Neural cell (in vitro differentiated cells): ENCODE measurements around the gene CCNL2. TPM values are rescaled to one million over a fixed set of nuclear protein-coding genes. Genes with fewer than 3 reads are reported as not detected.

Source experiments
- H2AFZ ChIP-seq: fragments of 200-600, 300-800 bp; sonication (generic), shearing (Covaris generic); 2 replicates; pipeline ENCODE4 v1.6.0; 2014; ENCODE audit warnings: low read depth, mild to moderate bottlenecking, antibody characterized with exemption, low read length, moderate library complexity
- H3F3A ChIP-seq: fragments of 200-600 bp; shearing (Covaris generic); 2 replicates; pipeline ENCODE4 v1.6.1; 2016; ENCODE audit warnings: mild to moderate bottlenecking, moderate library complexity, mixed read lengths, antibody characterized with exemption, low read length; ENCODE audit not compliant: insufficient read depth, poor library complexity, severe bottlenecking
- H3K27ac ChIP-seq: fragments of 200-600, 300-800 bp; sonication (generic), shearing (Covaris generic); 2 replicates; pipeline ENCODE4 v1.5.1; 2014; ENCODE audit warnings: mild to moderate bottlenecking, low read length, moderate library complexity
- H3K27me3 ChIP-seq: fragments of 300-800, 200-600 bp; sonication (generic), shearing (Covaris generic); 2 replicates; pipeline ENCODE4 v1.6.0; 2014; ENCODE audit warnings: mild to moderate bottlenecking, low read depth, low read length, moderate library complexity; ENCODE audit not compliant: insufficient read depth
- H3K36me3 ChIP-seq: fragments of 300-800, 200-600 bp; sonication (generic), shearing (Covaris generic); 2 replicates; pipeline ENCODE4 v1.5.1; 2014; ENCODE audit warnings: mild to moderate bottlenecking, antibody characterized with exemption, low read length, moderate library complexity; ENCODE audit not compliant: insufficient read depth
- H3K4me2 ChIP-seq: fragments of 300-800, 200-600 bp; sonication (generic), shearing (Covaris generic); 2 replicates; pipeline ENCODE4 v1.6.0; 2014; ENCODE audit warnings: mild to moderate bottlenecking, low read length
- H3K4me3 ChIP-seq: fragments of 300-800, 200-600 bp; sonication (generic), shearing (Covaris generic); 2 replicates; pipeline ENCODE4 v1.5.1; 2014; ENCODE audit warnings: mild to moderate bottlenecking, low read length, moderate library complexity
- H3K79me2 ChIP-seq: fragments of 200-600 bp; shearing (Covaris generic); replicated peaks from 2 replicates; pipeline ENCODE4 v1.6.0; 2014; ENCODE audit warnings: mild to moderate bottlenecking, low read length, moderate library complexity; ENCODE audit not compliant: insufficient read depth
- H3K9ac ChIP-seq: fragments of 300-800, 200-600 bp; sonication (generic), shearing (Covaris generic); 2 replicates; pipeline ENCODE4 v1.6.1; 2016; ENCODE audit warnings: mild to moderate bottlenecking, low read length, mixed read lengths
- H3K9me2 ChIP-seq: fragments of 200-600 bp; shearing (Covaris generic); 2 replicates; pipeline ENCODE4 v1.6.1; 2016; ENCODE audit warnings: mild to moderate bottlenecking, low read length, mixed read lengths; ENCODE audit not compliant: insufficient read depth
- H3K9me3 ChIP-seq: fragments of 200-600, 300-800 bp; sonication (generic), shearing (Covaris generic); 2 replicates; pipeline ENCODE4 v1.6.1; 2016; ENCODE audit warnings: mild to moderate bottlenecking, mixed run types, low read length, moderate library complexity, mixed read lengths
- H4K20me1 ChIP-seq: fragments of 200-600 bp; shearing (Covaris generic); 2 replicates; pipeline ENCODE4 v1.6.1; 2016; ENCODE audit warnings: mild to moderate bottlenecking, mixed run types; ENCODE audit not compliant: insufficient read depth
- EP300 ChIP-seq: fragments of 450-650 bp; conservative IDR thresholded peaks from 2 replicates; pipeline ENCODE4 v1.6.1; 2014; ENCODE audit warnings: antibody characterized with exemption, mild to moderate bottlenecking, moderate library complexity; ENCODE audit not compliant: poor library complexity, severe bottlenecking
- EZH2 ChIP-seq: fragments of 200-600, 300-800 bp; shearing (Covaris generic), sonication (generic); IDR thresholded peaks from 2 replicates; pipeline ENCODE4 v1.6.1; 2014; ENCODE audit warnings: antibody characterized with exemption, low read length, borderline replicate concordance, mild to moderate bottlenecking; ENCODE audit not compliant: insufficient read depth, poor library complexity, severe bottlenecking
- MXI1 ChIP-seq: fragments of 450-650 bp; conservative IDR thresholded peaks from 2 replicates; pipeline ENCODE4 v1.6.1; 2014; ENCODE audit warnings: antibody characterized with exemption, mild to moderate bottlenecking; ENCODE audit not compliant: poor library complexity, severe bottlenecking
- POLR2AphosphoS5 ChIP-seq: IDR thresholded peaks from 2 replicates; pipeline ENCODE4 v1.6.1; 2012
- RAD21 ChIP-seq: fragments of 450-650 bp; conservative IDR thresholded peaks from 2 replicates; pipeline ENCODE4 v1.6.1; 2014; ENCODE audit warnings: antibody characterized with exemption, mild to moderate bottlenecking, moderate library complexity
- SMC3 ChIP-seq: fragments of 450-650 bp; conservative IDR thresholded peaks from 2 replicates; pipeline ENCODE4 v1.6.1; 2014; ENCODE audit warnings: antibody characterized with exemption, mild to moderate bottlenecking, moderate library complexity; ENCODE audit not compliant: poor library complexity
- TAF1 ChIP-seq: IDR thresholded peaks from 2 replicates; pipeline ENCODE4 v1.6.1; 2012; ENCODE audit warnings: low read depth
- polyA plus RNA-seq: library from polyadenylated mRNA; depleted of rRNA; stranded (reverse); fragments of >200 nt; gene quantifications from 2 replicates; pipeline ENCODE4 v1.2.3, GENCODE V29; 2014
- TF ChIP-seq, protein P1 (sequence below): IDR thresholded peaks from 2 replicates; pipeline ENCODE4 v1.6.1; 2012; ENCODE audit warnings: borderline replicate concordance
- TF ChIP-seq, protein P2 (sequence below): fragments of 450-650 bp; IDR thresholded peaks from 2 replicates; pipeline ENCODE4 v1.5.1; 2014; ENCODE audit warnings: antibody characterized with exemption, mild to moderate bottlenecking, moderate library complexity; ENCODE audit not compliant: poor library complexity, severe bottlenecking

The CCNL2 gene
- polyA plus RNA-seq, 1 donor from 2014 or later: 696 TPM

DNA sequence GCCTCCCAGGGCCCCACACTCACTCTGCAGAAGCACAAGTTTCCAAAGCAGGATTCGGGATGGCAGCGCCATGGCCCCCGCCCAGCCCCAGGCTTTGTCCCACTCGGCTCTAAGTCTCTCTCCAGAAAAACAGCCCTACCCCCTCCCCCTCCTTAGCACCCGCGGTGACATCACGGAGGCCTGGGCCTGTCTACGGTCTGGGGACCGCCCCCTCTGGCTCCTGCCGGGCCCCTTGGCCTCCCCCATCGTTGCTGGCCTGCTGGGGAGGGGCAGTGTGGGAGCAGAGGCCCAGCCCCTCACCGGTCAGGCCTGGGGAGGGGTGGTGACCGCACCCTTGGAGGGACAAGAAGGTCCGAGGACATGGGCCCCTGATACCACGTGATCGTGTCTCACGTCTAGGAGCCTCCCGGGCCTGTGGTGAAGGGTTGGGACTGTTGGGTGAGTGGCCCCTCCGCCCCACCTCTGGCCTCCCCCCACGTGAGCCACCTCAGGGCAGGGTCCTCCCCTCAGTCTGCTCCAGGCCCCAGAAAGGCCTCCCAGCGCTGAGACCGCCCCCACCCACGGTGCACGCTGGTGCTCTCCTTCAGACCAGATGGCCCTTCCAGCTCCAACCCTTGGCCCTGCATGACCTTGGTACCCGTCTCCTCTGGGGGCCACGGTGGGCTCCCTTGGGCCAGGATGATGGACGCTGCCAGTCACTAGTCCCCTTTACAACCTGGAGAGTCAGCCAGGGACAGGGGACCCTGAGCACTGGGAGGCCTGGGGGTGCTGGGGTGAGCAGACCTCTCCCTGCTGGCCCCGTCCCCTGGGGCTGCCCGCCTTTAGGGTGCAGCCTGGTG lies 40.5 kb downstream of the CCNL2 start, which contains the start of gene MXRA8:
Gene MXRA8, minus strand, starts transcription at position 123 of the 839 bp plus-strand sequence. Its CDS starts 51 bp downstream, at position 72.
- H3K79me2 ChIP-seq: no peaks in the 10 kb centered on the region
- no peaks in the 10 kb centered on the region for H4K20me1 ChIP-seq
- H3K4me3 ChIP-seq: no peak within 1 kb of the TSS
- H3K27me3 ChIP-seq: peaks cover 17% of the 10 kb centered on the region
- no peaks in the 10 kb centered on the region for H3K9me2 ChIP-seq
- TF ChIP-seq POLR2AphosphoS5: no peak
- no peak for TF ChIP-seq MXI1
- TF ChIP-seq TAF1: no peak
- TF ChIP-seq, protein P1, sequence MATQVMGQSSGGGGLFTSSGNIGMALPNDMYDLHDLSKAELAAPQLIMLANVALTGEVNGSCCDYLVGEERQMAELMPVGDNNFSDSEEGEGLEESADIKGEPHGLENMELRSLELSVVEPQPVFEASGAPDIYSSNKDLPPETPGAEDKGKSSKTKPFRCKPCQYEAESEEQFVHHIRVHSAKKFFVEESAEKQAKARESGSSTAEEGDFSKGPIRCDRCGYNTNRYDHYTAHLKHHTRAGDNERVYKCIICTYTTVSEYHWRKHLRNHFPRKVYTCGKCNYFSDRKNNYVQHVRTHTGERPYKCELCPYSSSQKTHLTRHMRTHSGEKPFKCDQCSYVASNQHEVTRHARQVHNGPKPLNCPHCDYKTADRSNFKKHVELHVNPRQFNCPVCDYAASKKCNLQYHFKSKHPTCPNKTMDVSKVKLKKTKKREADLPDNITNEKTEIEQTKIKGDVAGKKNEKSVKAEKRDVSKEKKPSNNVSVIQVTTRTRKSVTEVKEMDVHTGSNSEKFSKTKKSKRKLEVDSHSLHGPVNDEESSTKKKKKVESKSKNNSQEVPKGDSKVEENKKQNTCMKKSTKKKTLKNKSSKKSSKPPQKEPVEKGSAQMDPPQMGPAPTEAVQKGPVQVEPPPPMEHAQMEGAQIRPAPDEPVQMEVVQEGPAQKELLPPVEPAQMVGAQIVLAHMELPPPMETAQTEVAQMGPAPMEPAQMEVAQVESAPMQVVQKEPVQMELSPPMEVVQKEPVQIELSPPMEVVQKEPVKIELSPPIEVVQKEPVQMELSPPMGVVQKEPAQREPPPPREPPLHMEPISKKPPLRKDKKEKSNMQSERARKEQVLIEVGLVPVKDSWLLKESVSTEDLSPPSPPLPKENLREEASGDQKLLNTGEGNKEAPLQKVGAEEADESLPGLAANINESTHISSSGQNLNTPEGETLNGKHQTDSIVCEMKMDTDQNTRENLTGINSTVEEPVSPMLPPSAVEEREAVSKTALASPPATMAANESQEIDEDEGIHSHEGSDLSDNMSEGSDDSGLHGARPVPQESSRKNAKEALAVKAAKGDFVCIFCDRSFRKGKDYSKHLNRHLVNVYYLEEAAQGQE: no peak
- no peak for TF ChIP-seq SMC3
- no peak for TF ChIP-seq EZH2
- no peak for TF ChIP-seq EP300
- TF ChIP-seq RAD21: no peak
- TF ChIP-seq, protein P2, sequence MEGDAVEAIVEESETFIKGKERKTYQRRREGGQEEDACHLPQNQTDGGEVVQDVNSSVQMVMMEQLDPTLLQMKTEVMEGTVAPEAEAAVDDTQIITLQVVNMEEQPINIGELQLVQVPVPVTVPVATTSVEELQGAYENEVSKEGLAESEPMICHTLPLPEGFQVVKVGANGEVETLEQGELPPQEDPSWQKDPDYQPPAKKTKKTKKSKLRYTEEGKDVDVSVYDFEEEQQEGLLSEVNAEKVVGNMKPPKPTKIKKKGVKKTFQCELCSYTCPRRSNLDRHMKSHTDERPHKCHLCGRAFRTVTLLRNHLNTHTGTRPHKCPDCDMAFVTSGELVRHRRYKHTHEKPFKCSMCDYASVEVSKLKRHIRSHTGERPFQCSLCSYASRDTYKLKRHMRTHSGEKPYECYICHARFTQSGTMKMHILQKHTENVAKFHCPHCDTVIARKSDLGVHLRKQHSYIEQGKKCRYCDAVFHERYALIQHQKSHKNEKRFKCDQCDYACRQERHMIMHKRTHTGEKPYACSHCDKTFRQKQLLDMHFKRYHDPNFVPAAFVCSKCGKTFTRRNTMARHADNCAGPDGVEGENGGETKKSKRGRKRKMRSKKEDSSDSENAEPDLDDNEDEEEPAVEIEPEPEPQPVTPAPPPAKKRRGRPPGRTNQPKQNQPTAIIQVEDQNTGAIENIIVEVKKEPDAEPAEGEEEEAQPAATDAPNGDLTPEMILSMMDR: no peak
- H2AFZ ChIP-seq: no peak within 1 kb of the TSS
- no peaks in the 10 kb centered on the region for H3K9me3 ChIP-seq
- no peaks in the 10 kb centered on the region for H3F3A ChIP-seq
- H3K27ac ChIP-seq: no peak within 1 kb of the TSS
- no peak within 1 kb of the TSS for H3K9ac ChIP-seq
- no peak within 1 kb of the TSS for H3K4me2 ChIP-seq
- H3K36me3 ChIP-seq: no peaks in the 10 kb centered on the region

DNA sequence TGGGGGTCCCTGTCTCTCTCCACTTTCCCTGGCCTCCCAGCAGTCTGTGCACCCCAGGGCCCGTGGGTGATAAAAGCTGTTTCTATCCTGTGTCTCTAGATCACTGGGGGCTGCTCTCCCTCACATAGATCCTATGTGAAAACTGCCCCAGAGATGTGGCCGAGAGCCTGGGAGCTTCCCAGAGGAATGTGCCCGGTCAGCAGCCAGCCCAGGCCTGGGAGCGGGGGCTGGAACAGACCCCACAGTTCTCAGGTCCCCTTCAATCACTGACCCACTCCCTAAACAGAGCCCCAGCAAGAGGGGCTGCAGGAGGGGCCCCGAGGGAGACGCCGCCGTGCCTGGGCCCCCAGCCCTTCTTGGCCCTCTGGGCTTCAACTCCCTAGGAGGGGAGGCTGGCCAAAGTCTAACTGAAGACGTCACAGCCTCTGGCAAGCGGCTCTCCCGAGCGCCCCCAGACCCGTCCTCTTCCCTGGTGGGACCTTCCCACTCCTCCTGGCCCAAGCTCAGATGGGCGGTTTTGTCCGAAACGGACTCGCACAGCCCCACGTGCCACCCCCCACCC lies 41.2 kb downstream of the CCNL2 start:
- H3K36me3 ChIP-seq: no peaks in the 10 kb centered on the region
- no peak overlapping the region for H3K4me2 ChIP-seq
- no peak overlapping the region for H3K4me3 ChIP-seq
- no peaks in the 10 kb centered on the region for H4K20me1 ChIP-seq
- no peak for TF ChIP-seq POLR2AphosphoS5
- TF ChIP-seq MXI1: no peak
- H3K79me2 ChIP-seq: no peaks in the 10 kb centered on the region
- H3K9me3 ChIP-seq: no peaks in the 10 kb centered on the region
- no peaks in the 10 kb centered on the region for H3K9me2 ChIP-seq
- no peak overlapping the region for H2AFZ ChIP-seq
- peaks cover 24% of the 10 kb centered on the region for H3K27me3 ChIP-seq
- H3F3A ChIP-seq: no peaks in the 10 kb centered on the region
- H3K9ac ChIP-seq: no peak overlapping the region
- H3K27ac ChIP-seq: no peak overlapping the region
